SU-DHL-6 (cell line): ENCODE results near the gene SLC25A29.

ENCODE experiments used
- H2AFZ ChIP-seq: fragments of 200-600 bp; sonication (generic); 2 replicates; pipeline ENCODE4 v1.6.1; 2014; ENCODE audit warnings: low read depth, mild to moderate bottlenecking, moderate library complexity, mixed read lengths, antibody characterized with exemption, low read length; ENCODE audit not compliant: severe bottlenecking
- H3F3A ChIP-seq: fragments of 200-600 bp; shearing (Covaris generic); 2 replicates; pipeline ENCODE4 v1.6.0; 2016; ENCODE audit warnings: antibody characterized with exemption, mild to moderate bottlenecking; ENCODE audit not compliant: insufficient read depth
- H3K27ac ChIP-seq: fragments of 200-600 bp; sonication (generic); 2 replicates; pipeline ENCODE4 v1.5.1; 2016; ENCODE audit warnings: low read depth, mild to moderate bottlenecking, low read length, moderate library complexity, mixed read lengths
- H3K27me3 ChIP-seq: fragments of 200-600 bp; sonication (generic), shearing (Covaris generic); 2 replicates; pipeline ENCODE4 v1.6.0; 2014; ENCODE audit warnings: mild to moderate bottlenecking, low read length
- H3K36me3 ChIP-seq: fragments of 200-600 bp; sonication (generic); 2 replicates; pipeline ENCODE4 v1.6.1; 2014; ENCODE audit warnings: mild to moderate bottlenecking, low read length, mixed read lengths
- H3K4me2 ChIP-seq: fragments of 300-600, 200-600 bp; shearing (Covaris generic), sonication (generic); 2 replicates; pipeline ENCODE4 v1.6.0; 2014; ENCODE audit warnings: low read length, low read depth, mild to moderate bottlenecking; ENCODE audit not compliant: poor library complexity, severe bottlenecking
- H3K4me3 ChIP-seq: fragments of 200-600 bp; sonication (generic); 2 replicates; pipeline ENCODE4 v1.5.1; 2014; ENCODE audit warnings: antibody characterized with exemption, low read length, mild to moderate bottlenecking, mixed read lengths; ENCODE audit not compliant: insufficient read depth, poor library complexity, severe bottlenecking
- H3K79me2 ChIP-seq: fragments of 200-600 bp; sonication (generic); 2 replicates; pipeline ENCODE4 v1.6.1; 2014; ENCODE audit warnings: mild to moderate bottlenecking, low read length, moderate library complexity; ENCODE audit not compliant: insufficient read depth
- H3K9ac ChIP-seq: fragments of 200-600 bp; sonication (generic); 2 replicates; pipeline ENCODE4 v1.7.0; 2014; ENCODE audit warnings: mild to moderate bottlenecking, low read length
- H3K9me2 ChIP-seq: fragments of 200-600 bp; sonication (generic); replicated peaks from 2 replicates; pipeline ENCODE4 v1.6.1; 2014; ENCODE audit warnings: low read length; ENCODE audit not compliant: insufficient read depth
- H3K9me3 ChIP-seq: fragments of 200-600 bp; sonication (generic); 2 replicates; pipeline ENCODE4 v1.6.1; 2014; ENCODE audit warnings: low read length, mixed read lengths; ENCODE audit not compliant: insufficient read depth
- H4K20me1 ChIP-seq: fragments of 200-600 bp; sonication (generic); 2 replicates; pipeline ENCODE4 v1.6.1; 2014; ENCODE audit warnings: low read depth, mild to moderate bottlenecking, antibody characterized with exemption, low read length, moderate library complexity, mixed read lengths
- EZH2phosphoT487 ChIP-seq: fragments of 200-600 bp; sonication (generic), shearing (Covaris generic); conservative IDR thresholded peaks from 2 replicates; pipeline ENCODE4 v1.6.1; 2018; ENCODE audit warnings: mild to moderate bottlenecking, antibody characterized with exemption, low read length, moderate library complexity, mixed read lengths
- TF ChIP-seq, protein P1 (sequence below): fragments of 200-600 bp; sonication (generic); IDR thresholded peaks from one replicate; pipeline ENCODE4 v1.5.1; 2017; ENCODE audit warnings: antibody characterized with exemption, mild to moderate bottlenecking, low read length, moderate library complexity; ENCODE audit not compliant: insufficient read depth, poor library complexity, severe bottlenecking

The SLC25A29 gene

DNA sequence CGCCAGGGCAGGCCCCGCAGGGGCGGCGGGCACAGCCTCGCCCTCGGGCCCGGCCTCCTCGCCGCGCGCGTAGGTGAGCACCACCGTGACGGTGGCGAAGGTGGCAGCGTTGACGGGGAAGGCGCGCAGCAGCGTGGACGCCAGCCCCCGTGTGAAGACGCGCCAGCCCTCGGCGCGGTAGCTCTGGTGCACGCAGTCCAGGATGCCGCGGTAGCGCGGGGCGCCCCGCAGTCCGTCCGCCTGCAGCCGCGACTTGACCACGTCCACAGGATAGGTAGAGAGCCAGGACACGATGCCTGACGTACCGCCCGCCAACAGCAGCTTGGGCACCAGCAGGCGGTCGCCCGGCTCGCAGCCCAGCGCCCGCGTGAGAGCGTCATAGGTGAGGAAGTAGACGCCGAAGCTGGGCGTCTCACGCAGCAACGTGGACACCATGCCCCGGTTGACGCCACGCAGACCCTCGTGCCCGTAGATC is 13.9 kb downstream of the SLC25A29 start:
- TF ChIP-seq, protein P1, sequence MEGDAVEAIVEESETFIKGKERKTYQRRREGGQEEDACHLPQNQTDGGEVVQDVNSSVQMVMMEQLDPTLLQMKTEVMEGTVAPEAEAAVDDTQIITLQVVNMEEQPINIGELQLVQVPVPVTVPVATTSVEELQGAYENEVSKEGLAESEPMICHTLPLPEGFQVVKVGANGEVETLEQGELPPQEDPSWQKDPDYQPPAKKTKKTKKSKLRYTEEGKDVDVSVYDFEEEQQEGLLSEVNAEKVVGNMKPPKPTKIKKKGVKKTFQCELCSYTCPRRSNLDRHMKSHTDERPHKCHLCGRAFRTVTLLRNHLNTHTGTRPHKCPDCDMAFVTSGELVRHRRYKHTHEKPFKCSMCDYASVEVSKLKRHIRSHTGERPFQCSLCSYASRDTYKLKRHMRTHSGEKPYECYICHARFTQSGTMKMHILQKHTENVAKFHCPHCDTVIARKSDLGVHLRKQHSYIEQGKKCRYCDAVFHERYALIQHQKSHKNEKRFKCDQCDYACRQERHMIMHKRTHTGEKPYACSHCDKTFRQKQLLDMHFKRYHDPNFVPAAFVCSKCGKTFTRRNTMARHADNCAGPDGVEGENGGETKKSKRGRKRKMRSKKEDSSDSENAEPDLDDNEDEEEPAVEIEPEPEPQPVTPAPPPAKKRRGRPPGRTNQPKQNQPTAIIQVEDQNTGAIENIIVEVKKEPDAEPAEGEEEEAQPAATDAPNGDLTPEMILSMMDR, result no peak
- no peak for TF ChIP-seq EZH2phosphoT487
- Histone ChIP-seq H3K9me3 (no peaks in the 10 kb centered on the region), H3K27me3 (no peaks in the 10 kb centered on the region), H4K20me1 (no peaks in the 10 kb centered on the region), H2AFZ (no peak overlapping the region), H3K4me2 (no peak overlapping the region), H3F3A (no peaks in the 10 kb centered on the region), H3K79me2 (no peaks in the 10 kb centered on the region), H3K4me3 (no peak overlapping the region), H3K9me2 (no peaks in the 10 kb centered on the region), H3K36me3 (no peaks in the 10 kb centered on the region), H3K27ac (no peak overlapping the region), H3K9ac (no peak overlapping the region)

DNA sequence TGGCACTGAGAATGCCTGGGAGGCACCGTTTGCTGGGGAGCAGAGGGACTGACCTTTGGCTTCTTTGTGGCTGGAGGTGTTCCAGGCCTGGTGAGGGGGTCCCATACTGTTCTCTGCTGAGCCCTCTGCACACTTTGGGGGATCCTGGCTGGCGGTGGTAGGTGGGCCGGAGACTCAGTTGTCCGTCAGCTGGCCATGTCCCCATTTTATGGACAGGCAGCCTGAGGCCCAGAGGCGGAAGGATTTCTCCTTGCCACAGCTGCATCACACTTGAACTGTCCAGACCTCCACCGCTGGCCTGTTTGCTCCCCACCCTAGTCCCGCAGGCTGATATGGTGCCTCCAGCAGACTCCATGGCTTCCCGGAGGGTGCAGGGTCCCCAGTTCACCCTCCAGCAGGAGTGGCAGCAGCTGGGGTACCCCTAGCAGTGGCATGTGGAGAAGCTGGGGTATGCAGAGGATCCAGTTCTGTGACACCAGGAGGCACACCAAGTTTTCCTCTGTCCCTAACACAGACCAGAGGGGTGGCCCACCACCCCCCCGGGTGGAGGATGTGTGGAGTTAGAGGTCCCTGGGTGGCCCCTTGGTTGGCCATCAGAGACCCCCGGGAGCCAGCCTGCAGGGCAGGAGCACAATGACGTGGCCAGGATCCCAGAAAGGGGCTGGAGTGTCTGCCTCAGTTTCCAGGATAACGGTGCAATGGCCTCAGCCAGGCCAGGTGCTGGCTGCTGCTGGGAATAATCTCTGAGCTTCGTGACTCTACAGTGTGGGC is 14.8 kb downstream of the SLC25A29 start:
- H3K9me3 ChIP-seq, result no peaks in the 10 kb centered on the region
- H3K36me3 ChIP-seq, result no peaks in the 10 kb centered on the region
- H3K27ac ChIP-seq, result no peak overlapping the region
- no peaks in the 10 kb centered on the region for H3K9me2 ChIP-seq
- no peak overlapping the region for H3K4me3 ChIP-seq
- no peaks in the 10 kb centered on the region for H3K79me2 ChIP-seq
- H3K4me2 ChIP-seq, result no peak overlapping the region
- H3K27me3 ChIP-seq, result no peaks in the 10 kb centered on the region
- no peaks in the 10 kb centered on the region for H3F3A ChIP-seq
- TF ChIP-seq, protein P1, result no peak
- no peak for TF ChIP-seq EZH2phosphoT487
- H2AFZ ChIP-seq, result no peak overlapping the region
- no peak overlapping the region for H3K9ac ChIP-seq
- H4K20me1 ChIP-seq, result no peaks in the 10 kb centered on the region

DNA sequence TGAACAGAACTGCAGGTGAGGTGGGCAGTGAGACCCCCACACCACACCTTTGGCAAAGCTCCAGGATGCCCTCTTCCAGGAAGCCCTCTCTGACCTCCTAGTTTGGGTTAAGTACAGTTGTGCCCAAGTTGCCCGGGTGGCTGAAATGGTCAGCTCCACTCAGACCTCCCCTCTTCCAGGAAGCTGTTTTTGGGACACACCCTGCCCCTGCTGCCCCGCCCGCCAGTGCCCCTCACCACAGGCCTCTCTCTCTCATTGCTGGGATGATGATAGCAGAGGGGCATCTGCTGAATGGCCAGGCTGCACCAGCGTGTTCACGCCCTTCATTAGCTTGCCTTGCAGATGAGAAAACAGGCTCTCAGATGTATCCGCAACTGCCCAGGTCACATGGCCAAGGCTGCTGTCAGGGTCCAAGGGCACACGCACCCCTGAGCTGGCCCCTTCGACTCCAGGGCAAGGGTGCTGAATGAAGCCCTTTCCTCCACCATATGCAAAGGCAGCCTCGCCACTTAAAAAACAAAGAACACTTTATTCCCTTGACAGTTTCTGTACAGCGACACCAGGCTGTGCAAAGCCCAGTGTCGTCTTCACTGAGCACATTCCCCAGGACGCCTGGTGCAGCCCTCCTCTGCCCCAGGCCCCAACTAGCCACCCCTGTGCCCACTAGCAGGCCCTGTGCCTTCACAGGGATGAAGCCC is 15.5 kb downstream of the SLC25A29 start:
- Histone ChIP-seq H3K36me3 (no peaks in the 10 kb centered on the region), H3K27ac (no peak overlapping the region), H3K9ac (no peak overlapping the region), H3K4me2 (no peak overlapping the region), H3K9me2 (no peaks in the 10 kb centered on the region), H3K4me3 (no peak overlapping the region), H2AFZ (no peak overlapping the region), H3K79me2 (no peaks in the 10 kb centered on the region), H4K20me1 (no peaks in the 10 kb centered on the region), H3K9me3 (no peaks in the 10 kb centered on the region), H3K27me3 (no peaks in the 10 kb centered on the region), H3F3A (no peaks in the 10 kb centered on the region)
- TF ChIP-seq EZH2phosphoT487, result no peak
- TF ChIP-seq, protein P1, result no peak
